ENCODE measurements around the gene CHST10.
"Not testable (repeated sequence)": the region's sequence is repeated elsewhere in the genome, so short reads cannot be mapped to it uniquely, and the experiment has no call there.

CHST10 gene

DNA sequence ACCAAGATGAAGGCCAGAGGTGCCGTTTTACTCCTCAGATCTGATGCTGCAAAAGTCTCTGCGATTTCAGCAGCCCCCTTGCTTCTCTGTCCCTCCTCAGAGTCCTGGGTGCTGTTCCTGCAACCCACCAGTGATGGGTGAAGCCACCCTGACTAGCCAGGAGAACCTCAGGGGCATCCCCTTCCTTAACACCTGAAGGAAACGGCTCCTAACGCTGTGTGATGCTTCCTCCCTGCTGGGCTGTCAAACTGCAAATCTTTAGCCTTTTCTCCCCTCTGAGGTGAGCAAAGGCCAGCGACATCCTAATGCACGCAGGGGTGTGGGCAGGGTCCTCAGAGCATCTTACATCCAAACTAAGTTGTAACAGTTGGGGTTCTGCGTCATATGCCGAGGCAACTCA lies 24.8 kb downstream of the CHST10 start:
- DNase-seq: no peak

DNA sequence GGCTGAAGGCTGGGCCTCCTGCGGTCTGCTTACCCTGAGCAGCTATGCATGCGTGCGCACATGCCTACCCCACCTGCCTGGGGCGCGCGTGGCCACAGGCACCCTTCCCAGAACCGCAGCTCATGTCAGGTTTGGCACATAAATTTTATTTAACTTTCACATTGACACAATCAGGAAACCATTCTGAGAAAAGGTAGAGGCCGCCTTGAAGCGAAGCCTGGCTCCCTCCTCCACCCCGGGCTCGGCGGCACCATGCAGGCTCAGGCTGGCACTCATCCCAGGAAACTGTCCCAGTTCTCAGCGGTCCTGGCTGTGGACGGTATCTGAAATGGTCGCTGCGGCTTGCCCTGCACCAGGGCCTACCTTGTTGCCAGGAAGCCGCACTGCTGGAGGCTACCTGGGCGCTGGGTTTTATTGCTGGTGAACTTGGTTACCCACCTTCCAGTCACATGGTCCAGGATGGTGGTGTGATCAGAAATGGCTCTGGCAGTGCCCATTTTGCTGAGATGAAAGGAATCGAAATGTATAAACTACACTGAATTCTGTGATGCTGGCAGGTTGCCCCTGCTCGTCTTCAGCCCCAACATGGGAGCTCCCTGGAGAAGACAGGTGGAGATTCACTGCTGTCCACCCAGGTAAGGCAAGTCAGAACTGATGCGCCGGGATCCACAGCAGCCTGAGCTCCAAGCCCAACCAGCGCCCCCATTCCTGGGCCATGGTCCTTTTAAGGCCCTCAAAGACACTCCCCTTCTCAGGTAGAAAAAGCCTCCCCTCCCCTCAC lies 25.5 kb downstream of the CHST10 start:
- no peak for DNase-seq

DNA sequence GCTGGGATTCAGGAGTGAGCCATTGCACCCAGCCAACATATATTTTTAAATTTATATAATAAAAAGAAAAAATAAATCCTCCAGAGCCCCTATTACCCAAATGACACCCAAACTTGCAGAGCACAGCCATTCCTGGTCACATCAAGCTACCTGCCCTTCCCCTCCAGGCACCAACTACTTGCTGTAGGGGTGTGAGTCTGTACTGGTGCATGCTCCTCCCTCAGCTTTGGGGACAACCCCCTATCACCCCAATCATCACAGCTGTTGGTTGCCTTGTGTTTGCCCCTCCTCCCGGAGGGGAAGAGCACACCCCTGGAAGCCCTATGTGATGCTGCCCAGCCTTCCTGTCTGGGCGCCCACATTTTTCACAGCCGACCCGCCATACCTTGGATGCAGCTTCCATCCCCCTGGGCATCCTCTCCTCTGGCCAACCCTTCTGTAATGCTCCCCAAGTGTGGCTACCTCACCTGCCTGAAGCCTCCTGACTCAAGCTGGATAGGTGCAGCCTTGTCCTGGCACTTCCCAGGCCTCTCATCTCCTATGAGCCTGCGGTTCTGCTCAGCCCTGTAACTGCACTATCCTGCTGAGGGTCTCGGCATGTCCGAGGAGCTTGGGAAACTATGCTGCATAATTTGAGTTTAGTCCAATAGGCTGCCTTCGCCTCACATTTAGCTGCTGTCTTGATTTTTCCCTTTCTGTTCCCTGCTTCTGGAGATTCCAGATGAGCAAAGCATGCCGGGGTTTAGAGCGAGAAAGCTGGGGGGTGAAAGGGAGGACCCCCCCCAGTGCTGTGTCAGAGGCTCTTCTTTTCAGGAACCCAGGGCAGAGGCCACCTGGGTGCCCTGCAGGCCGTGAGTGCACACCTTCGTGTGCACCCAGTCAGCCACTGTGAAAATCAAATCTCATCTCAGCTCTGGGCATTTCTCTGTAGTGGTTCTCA lies 27.2 kb downstream of the CHST10 start:
- no peak for DNase-seq

DNA sequence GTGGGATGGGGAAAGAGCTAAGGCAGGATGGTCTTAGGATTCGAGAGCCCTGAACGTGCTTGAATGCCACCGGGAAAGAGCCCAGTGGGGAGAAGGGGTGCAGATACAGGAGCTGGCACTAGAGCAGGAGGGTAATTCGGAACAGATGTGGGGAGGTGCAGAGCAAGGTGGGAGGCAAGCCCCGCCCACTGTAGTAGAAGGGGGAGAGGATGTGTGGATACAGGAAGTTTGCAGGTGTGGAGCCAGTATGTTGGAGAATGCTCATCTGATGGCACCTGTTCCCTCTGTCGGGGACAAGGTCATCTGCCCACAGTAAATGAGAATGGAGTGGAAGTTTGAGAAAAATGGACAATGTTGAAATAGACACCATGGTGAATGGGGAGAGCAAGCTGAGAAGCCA lies 28.8 kb downstream of the CHST10 start:
- no peak for DNase-seq

DNA sequence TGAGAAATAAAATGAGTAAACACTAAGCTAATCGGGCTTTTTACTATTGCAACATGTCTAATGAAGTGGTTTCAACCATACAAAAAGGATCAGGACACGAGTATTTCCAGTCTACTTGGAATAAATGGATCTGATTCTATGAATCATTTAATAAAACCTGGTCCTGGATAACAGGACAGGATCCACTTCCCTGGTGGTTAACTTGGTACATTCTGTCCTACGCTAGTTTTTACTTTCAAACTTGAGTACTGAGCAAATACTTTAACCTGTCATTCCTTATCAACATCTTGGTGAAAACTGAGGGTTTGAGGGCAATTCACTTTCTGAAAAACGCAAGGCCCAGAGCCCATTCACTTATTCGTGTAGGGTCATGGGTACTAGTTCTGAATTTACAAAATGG lies 33.5 kb downstream of the CHST10 start:
- no peak for DNase-seq

DNA sequence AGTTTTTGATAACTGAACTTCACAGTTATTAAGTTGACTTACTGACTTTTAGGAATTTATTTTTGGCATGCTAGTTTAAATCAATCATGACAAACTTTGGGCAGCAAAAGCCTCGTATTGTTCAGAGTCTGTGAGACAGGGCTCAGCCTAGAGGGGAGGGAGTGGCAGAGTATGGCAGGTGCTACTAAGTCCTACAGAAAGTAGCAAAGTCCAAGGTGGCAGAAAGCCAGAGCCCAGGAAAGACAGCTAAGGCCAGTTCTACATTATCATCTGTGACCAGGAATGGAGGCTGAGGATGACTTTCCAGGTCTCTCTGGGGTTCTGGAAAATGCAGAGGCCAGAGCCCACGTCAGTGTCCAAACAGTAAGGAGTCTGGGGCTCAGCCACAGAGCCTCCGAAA lies 34.2 kb downstream of the CHST10 start:
- no peak for DNase-seq

DNA sequence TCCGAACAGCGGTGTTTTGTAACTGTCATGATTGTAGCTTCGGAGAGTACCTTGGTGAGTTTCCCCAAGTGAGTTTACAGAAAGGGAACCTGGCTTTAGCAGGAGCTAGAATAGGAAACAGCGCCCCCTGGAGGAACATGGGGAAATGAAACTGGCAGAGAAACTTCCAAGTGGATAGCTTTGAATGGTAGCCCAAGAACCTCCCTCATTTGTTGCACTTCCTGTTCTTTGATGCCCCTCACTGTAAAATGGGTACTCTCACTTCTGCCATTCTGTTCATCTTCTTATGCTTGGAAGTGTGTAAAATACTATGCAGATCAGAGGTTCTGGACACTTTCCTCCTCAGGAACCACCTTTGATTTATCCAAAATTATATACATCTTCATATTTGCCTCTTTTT lies 36.2 kb downstream of the CHST10 start:
- DNase-seq: peak in 4 of 5 donors; percentile 29 to 64 (median 48)

DNA sequence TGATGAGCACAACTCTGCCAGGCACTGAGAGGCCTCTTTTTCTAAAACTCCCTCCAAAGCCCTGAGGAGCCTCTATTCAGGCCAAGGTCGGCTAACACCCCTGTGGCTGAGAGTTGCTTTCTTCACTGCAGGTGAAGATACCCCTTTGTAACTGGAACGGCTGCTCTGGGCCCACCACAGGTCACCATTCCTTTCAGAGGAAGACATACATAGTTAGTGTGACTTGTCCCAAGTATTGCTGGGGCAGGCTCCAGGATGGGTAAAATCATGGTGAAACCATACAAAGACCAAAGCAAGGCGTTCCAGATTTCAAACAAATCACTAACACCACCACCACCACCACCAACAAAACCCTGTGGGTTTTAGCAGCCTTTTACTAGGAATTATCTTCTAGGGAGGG lies 36.8 kb downstream of the CHST10 start:
- no peak for DNase-seq

DNA sequence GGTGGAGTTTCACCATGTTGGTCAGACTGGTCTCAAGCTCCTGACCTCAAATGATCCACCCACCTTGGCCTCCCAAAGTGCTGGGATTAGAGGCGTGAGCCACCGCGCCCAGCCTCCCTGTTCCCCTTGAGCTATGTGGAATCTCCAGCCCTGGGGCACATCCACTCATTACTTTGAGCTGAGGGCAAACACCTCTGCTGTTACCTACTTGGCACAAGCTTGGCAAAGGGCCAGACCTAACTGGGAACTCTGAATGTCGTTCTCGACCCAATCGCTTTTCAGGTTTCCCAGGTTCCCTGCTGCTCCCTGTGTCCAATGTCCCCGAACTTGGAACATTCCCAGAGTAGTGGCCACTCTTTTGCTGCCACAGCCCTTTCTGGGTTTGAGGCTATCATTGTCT lies 40.6 kb downstream of the CHST10 start:
- no peak for DNase-seq

DNA sequence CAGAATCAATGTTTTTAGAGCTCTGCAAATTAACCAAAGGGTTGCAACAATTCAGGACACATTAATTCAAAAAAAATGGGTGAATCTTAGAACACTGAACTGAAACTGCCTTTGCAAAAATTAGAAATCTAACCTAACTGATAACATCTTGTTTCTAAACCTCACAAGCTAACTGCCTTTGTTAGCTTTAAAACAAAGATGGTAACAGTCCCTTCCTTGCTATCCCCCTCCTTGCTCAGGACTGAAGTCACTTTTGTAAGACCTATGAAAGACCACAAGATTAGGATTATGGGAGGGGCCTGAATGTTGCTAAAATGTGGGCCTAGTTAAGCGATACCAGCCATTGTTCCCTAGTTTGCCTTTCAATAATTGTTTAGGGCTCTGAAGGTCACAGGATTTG lies 50.3 kb downstream of the CHST10 start:
- peak in 1 of 5 donors; percentile 27 for DNase-seq

DNA sequence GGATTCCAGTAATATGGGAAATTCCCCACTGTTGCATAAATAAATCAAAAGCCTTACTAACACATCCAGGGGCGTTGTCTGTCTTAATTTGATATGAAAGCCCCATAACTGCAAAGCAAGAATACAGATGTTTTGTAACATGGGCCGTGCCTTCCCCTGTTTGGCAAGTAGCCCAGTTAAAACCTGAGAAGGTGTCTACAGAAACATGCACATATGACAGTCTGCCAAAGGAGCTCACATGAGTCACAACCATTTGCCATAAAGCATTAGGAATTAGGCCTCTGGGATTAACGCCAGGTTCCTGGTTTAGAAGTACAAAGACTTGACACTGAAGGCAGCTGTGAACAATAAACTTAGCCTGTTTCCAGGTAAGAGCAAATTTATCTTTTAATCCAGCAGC lies 52.0 kb downstream of the CHST10 start:
- no peak for DNase-seq

DNA sequence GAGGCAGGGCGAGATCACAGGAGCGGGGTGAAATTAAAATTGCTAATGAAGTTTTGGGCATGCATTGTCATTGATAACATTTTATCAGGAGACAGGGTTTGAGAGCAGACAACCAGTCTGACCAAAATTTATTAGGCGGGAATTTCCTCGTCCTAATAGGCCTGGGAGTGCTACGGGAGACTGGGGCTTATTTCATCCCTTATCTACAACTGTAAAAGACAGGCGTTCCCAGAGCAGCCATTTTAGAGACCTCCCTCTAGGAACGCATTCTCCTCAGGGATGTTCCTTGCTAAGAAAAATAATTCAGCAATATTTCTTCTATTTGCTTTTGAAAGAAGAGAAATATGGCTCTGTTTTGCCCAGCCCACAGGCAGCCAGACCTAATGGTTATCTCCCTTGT lies 55.2 kb downstream of the CHST10 start:
- not testable (repeated sequence) for DNase-seq

DNA sequence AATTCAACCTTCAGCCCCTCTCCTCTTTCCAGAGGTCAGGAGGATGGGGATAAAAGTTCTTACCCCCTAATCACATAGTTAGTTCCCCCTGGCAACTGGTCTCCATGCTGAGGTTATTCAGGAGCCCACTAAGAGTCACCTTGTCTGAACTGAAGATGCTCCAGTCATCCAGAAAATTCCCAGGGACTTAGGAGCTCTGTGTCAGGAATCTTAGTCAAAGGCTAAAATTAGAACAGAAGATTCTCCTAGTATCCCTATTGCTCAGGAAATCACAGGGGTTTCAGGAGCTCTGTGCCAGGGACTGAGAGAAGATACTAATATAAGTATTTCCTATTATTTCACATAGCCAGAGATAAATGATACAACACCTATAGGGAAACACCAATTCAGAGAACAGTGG lies 57.9 kb downstream of the CHST10 start:
- DNase-seq: no peak

DNA sequence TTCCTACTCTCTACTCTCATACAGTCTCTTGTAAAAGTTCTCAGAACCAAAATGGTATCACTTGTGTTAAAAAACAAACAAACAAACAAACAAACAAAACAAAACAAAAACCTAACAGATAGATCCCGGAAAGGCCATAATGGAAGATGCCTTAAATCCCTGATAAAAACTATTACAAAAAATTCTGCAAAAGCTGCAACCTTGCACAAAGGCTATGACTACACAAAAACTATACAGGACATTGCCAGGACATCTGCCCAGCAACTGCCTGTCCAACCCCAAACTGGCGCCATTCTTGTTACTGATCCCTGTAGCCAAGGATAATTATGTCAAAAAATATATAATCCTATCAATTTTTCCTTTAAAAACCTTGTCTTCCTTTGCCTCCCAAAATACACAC lies 58.9 kb downstream of the CHST10 start:
- no peak for DNase-seq

DNA sequence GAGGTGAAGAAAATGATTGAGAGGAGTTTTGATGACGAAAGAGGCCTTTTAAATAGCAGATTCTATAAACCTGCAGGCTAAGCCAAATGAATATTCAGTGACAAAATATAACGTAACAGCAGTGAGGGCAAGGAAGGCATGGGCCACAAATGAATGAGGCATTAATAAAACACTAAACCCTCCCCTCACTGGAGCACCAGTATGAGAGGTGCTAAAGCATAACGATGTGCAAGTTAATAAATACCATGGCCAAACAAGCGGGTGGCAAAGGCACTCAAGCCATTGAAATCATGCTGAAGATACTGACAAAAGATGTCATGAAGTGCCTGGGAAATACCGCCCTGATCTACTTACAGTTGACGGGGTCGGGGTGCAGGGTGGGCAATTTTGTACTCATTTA lies 64.9 kb downstream of the CHST10 start:
- DNase-seq: no peak

DNA sequence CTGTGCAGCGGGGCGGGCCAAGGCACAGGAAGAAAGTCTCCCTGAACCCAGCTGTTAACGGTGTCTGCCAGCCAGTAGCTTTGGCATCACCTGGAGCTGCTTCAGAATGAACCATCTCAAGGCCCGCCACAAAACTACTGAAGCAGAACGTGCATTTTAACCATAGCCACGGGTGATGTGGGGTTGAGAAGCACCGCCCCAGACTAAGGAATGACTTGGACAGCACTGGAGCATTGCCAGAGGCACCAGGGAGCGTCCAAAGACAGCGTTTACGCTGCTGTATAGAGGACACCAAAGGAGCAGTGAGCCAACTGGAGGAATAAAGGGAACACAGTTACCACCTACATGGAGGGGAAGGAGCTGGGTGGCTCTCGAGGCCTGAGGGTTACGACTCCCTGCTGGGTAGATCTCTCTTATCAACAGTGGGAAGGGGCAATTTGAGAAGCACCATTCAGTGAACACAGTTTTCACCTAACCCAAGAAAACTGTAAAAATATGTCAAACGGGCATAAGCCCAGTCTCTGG lies 66.7 kb downstream of the CHST10 start:
- no peak for DNase-seq

DNA sequence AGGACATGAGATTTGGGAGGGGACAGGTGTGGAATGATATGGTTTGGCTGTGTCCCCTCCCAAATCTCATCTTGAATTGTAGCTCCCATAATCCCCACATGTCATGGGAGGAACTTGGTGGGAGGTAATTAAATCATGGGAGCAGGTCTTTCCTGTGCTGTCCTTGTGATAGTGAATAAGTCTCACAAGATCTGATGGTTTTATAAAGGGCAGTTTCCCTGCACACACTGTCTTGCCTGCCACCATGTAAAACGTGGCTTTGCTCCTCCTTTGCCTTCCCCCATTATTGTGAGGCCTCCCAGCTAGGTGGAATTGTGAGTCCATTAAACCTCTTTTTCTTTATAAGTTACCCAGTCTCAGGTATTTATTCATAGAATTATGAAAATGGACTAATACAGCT lies 72.3 kb downstream of the CHST10 start:
- DNase-seq: not testable (repeated sequence)

DNA sequence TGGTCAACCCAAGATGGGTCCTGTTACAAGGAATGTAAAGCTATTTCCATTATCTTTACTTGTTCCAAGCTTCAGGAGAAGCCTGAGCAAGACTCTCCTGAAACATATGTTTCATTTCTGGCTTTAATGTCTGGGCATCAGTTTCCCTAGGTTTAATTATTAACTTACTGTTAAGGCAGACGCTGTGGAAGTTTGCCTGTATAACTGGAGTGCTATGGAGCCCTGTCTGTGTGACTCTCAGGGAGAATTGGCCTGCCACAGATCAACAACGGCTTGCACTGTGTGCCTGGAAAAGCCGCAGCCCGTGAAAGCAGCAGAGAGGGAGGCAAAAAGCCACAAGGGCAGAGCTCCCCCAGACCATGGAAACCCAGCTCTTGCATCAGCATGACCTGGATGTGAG lies 73.0 kb downstream of the CHST10 start:
- DNase-seq: no peak

DNA sequence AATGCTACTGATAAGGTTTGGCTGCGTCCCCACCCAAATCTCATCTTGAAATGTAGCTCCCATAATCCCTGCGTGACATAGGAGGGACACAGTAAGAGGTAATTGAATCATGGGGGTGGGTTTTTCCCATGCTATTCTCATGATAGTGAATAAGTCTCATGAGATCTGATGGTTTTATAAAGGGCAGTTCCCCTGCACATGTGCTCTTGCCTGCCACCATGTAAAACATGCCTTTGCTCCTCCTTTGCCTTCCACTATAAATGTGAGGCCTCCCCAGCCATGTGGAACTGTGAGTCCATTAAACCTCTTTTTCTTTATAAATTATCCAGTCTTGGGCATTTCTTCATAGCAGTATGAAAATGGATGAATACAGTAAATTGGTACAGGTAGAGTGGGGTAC lies 75.0 kb downstream of the CHST10 start:
- DNase-seq: not testable (repeated sequence)
